ENCODE measurements around the gene SYNE1.
"Not testable (repeated sequence)": the region's sequence is repeated elsewhere in the genome, so short reads cannot be mapped to it uniquely, and the experiment has no call there.

SYNE1 gene

DNA sequence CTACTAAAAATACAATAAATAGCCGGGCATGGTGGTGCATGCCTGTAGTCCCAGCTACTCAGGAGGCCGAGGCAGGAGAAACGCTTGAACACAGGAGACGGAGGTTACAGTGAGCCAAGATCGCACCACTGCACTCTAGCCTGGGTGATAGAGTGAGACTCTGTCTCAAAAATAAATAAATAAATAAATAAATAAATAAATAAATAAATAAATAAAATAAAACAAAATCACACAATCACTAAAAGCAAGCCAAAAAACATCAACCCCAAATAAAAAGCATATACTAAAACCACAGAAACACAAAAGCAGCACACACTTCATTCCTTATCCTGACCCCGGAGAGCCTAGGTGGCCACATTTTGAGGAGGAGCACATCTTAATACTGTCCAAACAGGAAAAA lies 498.8 kb downstream of the SYNE1 start:
- not testable (repeated sequence) for DNase-seq (ENCODE audit: low spot score)

- no peak for DNase-seq (ENCODE audit: low spot score)
These were observed 500.7 kb downstream of the SYNE1 start for GRCh38 chr6:152136449-152136825.

- no peak for DNase-seq (ENCODE audit: low spot score)
These were observed 501.3 kb downstream of the SYNE1 start for GRCh38 chr6:152135755-152136448.

DNA sequence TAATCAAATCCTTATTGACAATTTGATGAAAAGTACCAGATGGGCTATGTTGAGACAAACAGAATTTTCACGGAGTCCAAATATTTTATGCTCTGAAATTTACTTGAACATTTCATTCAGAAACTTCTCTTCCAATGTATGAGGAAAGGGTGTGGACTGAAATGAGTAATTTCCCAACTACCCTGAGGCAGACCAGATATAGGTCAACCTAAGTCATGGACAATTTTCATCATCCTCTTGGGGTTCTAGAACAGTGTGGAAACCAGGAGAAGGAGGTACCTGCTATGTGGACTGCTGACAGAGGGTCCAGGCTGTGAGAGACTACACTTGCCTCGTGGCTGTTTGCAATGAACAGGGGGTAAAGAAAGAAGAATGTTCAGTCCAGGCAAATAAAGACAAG lies 506.7 kb downstream of the SYNE1 start:
- no peak for DNase-seq (ENCODE audit: low spot score)

GRCh38 chr6:152129691-152130151 lies 507.4 kb downstream of the SYNE1 start:
- DNase-seq (ENCODE audit: low spot score) = no peak

DNA sequence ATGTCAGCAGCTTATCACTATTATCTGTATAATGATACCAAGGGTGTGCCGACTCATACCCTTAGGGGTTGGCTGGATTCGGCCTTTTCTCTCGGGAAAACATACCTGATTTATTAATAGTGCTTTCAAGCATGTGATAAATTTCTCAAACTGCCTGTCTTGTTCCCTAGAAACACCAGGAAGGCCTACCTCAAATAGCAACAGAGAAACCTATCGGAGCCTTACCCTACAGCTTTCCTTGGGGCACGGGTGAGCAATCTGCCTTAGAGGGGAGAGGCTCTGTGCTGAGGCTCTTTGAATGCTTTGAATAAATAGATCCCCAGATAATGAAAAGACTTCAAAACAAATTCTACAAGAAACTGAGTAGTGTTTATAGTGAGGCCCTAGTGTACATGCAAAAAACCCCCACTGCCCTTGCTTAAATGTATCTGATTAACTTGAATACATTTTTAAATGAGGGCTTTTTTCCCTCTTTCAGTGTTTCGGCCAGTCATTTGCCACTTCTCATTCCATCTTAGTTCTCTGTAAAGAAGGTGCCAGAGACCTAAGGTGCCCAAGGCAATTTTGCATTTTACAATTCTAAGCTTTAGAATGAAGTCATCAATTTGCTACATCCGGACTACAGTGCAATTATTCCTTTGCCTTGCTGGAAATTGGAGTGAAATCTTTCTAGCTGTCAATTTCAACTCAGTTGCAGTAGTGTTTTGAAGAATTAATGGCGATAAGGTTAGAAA lies 509.6 kb downstream of the SYNE1 start:
- no peak for DNase-seq (ENCODE audit: low spot score)

DNA sequence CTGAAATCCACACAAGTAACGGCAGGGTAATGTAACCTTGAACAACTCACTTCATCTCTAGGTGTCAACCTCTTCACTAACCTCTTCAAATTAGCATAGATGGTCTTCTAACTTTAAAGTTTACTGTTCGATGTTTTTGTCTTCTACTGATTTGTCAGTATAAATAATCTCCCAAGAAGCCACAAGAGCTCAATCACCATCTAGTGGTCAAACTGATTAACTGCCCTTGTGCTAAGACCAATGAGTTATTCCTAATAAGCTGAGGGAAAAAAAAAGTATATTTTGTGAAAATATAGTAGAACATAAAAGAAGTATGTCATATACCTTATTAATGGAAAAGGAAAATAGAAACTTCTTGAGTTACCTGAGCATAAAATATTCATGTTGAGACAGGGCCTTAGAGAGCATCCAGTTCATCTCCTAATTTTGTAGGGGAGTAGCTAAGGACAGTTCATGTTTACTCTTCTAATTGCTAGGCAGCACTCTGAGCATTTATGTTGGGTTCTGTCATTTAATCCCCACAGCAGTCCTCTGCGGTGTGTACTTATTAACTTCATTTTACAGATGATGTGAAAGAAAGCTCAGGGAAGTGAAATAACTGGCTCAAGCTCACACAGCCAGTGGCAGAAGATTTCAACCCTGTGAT lies 512.6 kb downstream of the SYNE1 start:
- DNase-seq (ENCODE audit: low spot score) = peak; percentile 62

DNA sequence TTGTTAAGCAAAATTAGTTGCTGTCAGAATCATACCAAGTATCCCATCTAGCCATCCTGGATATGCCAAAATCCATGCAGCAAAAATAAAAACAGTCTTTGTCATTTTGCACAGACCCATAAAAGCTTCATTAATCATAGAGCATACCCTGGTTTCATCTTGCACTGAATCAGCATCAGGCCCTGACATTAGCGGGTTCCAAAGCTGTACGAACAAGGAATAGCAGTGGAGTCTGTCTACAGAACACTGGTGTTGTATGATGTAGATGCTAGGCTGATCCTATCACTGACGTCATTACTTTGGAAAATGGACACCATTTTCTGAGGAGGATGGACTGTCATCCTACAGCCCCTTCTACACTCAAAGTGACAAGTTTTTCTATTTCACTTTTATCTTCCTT lies 514.1 kb downstream of the SYNE1 start:
- DNase-seq (ENCODE audit: low spot score) = no peak

DNA sequence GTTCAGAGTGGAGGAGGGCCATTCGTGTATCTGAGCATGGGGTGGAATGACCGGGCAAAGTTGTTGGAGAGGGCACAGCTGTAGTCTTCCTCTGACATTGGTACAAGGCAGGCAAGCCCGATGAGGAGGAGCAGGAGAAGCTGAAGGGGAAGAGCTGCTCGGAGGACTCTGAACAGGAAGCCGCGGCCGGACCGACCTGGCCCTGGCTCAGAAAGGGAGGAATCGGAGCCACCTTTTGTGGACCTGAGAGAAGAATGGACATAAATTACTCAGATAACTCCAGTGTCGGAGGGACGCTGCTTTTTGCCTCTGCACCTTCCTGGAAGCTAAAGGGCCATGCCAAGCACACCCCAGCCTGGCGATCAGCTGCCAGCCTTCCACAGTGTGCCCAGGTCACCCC lies 514.7 kb downstream of the SYNE1 start:
- no peak for DNase-seq (ENCODE audit: low spot score)

DNA sequence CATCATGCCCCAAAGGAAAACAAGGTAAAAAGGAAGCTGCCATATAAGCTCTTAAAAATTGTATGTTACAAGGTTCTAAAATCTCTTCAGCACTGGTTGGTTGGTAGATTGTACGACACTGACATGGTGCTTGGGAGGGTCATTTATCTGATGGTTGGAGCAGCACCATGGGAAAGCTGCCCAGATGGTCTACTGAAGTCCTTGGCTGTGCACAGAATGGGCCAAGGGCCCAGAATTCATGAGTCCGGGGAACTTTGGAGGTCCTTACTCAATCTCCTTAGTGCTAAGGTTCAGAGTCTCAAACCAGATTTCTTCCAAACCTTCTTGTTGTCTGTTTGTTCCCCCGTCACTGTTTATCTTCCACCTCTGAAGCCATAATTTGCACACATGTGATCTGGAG lies 515.3 kb downstream of the SYNE1 start:
- no peak for DNase-seq (ENCODE audit: low spot score)

GRCh38 chr6:152119831-152120230 lies 517.3 kb downstream of the SYNE1 start:
- no peak for DNase-seq (ENCODE audit: low spot score)

DNA sequence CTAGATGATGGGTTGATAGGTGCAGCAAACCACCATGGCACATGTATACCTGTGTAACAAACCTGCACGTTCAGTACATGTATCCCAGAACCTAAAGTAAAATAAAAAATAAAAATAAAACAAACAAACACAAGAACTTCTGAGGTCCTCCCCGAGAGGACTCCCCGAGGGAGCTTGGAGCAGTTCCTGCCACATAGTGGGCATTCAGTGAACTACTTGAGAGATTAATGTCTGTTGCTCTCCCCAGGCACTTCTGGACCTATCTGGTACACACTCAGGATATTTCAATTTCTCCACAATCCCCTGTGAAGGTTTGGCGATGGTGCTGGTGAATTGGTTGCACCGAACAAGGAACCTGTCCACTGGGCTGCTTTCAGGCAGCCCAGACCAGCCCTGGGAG lies 518.5 kb downstream of the SYNE1 start:
- DNase-seq (ENCODE audit: low spot score) = no peak

DNA sequence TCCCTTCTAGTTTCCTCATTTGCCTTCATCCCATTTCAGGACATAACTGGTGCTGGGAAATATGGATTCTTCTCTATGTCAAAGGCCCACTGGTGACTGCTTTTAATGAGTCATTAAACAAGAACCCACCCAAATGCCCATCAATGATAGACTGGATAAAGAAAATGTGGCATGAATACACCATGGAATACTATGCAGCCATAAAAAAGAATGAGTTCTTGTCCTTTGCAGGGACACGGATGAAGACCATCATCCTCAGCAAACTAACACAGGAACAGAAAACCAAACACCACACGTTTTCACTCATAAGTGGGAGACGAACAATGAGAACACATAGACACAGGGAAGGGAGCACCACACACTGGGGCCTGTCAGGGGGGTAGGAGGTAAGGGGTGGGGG lies 518.9 kb downstream of the SYNE1 start:
- DNase-seq (ENCODE audit: low spot score) = no peak

DNA sequence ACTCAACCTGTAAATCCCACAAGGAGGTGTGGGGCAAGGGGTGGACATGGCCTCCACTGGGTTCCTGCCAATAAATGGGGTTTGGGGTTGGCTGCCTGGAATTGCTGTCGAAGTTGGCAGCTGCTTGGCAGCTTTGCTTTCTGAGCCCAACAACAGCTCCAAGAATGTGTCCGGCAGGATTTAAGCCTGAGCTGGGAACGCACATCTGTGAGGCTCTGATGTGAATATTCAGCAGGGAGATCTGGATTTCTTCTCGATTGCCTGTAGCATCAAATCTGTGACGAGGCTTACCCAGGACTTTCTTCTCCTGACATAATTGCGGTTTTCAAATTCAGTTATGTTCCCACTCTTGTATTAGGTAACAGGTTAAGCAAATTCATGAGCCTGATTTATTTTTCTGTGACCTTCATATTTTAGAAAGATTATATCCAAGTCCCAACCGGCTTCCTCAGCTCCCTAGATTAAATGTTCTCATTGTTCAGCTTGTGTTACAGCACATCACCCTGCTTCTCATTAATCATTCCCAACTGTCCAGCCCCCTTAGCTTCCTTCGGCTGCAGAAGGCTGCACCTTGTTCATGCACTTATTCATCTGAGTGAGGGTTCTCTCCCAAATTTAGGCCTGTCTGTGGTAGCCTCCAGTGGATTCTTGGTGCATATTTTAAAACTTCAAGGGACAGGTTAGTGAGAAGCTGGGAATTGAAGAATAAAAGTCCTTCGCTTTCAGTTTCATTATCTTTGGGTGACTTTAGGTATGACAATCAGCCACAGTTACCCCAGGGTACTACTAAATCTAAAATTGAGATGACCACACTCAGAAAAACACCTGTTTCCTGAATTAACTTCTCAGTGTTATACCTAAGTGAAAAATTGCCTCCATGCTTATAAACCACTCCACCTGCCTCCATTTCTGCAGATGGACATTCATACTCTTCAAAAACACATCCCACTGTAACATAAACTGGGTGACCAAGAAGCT lies 519.7 kb downstream of the SYNE1 start:
- DNase-seq (ENCODE audit: low spot score) = no peak

DNA sequence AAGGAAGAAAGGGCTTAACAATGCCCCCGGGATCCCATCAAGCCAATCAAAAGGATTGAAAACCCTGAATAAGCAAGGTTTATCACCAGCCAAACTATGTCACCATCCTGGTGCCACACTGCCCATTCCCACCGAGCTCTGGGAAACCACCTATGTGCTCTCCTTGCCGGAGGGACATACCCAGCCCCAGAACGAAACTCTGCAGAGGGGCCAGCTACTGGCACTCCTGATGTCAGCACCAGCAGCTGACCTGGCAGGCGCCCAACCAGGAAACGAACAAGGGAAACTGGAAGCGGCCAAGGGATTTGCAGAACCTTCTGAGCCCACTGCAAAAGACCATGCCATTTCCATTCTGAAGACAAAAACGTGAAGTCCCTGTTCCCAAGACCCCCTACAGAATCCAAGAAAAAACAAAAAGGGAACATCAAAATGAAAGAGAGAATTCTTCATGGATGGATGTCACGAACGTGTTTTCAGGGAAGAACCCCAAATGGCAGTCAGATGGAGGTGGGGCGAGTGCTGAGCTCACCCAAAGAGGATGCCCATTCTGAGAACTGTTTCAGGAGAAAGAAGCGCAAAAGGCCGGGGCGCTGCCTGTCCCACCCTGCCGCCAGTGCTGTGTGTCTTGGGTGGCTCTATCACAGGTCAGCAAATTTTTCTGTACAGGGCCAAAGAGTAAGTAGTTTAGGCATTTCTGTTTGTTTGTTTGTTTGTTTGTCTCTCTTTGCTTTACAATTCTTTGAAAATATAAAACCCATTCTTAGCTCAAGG lies 524.5 kb downstream of the SYNE1 start:
- no peak for DNase-seq (ENCODE audit: low spot score)

GRCh38 chr6:152110886-152111820 lies 526.0 kb downstream of the SYNE1 start:
- DNase-seq (ENCODE audit: low spot score) = no peak

DNA sequence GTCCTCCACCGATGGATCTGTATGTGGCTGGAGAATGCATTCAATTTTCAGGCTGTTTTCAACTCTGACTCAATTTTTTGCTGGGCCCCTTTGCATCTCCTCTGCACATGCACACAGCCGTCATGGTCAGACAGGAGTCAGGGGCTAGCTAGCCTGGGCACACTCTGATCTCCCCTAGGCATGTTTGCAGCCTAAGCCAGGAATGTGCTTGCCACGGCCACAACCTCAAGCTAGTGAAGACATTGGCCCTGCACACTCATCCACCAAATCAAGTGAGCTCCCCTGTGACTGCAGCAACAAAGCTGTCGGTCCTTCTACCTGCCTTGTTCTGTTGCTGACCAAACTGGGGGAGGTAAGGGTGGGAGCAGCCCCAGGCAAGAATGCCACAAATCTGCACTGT lies 529.2 kb downstream of the SYNE1 start:
- DNase-seq (ENCODE audit: low spot score) = no peak

DNA sequence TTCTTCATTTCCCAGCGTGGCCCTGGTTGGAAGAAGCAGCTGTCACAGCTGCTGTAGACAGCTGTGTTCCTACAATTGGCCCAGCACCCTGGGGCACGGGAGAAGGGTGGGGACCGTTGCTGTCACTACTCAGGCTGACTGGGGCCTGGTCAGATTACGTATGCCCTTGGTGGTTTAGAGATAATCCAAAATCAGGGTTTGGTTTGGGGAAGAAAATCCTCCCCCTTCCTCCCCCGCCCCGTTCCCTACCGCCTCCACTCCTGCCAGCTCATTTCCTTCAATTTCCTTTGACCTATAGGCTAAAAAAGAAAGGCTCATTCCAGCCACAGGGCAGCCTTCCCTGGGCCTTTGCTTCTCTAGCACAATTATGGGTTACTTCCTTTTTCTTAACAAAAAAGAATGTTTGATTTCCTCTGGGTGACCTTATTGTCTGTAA lies 537.0 kb downstream of the SYNE1 start:
- peak; percentile 33 for DNase-seq (ENCODE audit: low spot score)

- no peak for DNase-seq (ENCODE audit: low spot score)
These were observed 537.5 kb downstream of the SYNE1 start for GRCh38 chr6:152099446-152100182.

All from COLO829 (cell line).